GM23338 (cell line): ENCODE measurements around the gene SRSF2. TPM values are rescaled to one million over a fixed set of nuclear protein-coding genes. Genes with fewer than 3 reads are reported as not detected.
A peak's percentile ranks its signal among the peaks of the same experiment; 100 is the strongest.

Source experiments
- ATAC-seq: fragments of 200-7000 bp; cut with Tn5 transposase; 3 replicates; pipeline ENCODE4 v1.9.1; 2020
- DNase-seq: peaks from one replicate; pipeline ENCODE4 v3.0.0-alpha.2; 2015; ENCODE audit warnings: low spot score
- H2AFZ ChIP-seq: fragments of 200-600 bp; sonication (generic); 2 replicates; pipeline ENCODE4 v1.8.0; 2016; ENCODE audit warnings: antibody characterized with exemption, mild to moderate bottlenecking, moderate library complexity
- H3F3A ChIP-seq: fragments of 200-600 bp; sonication (generic); replicated peaks from 2 replicates; pipeline ENCODE4 v1.8.0; 2017; ENCODE audit warnings: antibody characterized with exemption, mixed run types, low read depth
- H3K27ac ChIP-seq: fragments of 200-600 bp; sonication (generic); 2 replicates; pipeline ENCODE4 v1.6.1; 2016; ENCODE audit warnings: low read depth
- H3K27me3 ChIP-seq: fragments of 200-600 bp; sonication (generic); 2 replicates; pipeline ENCODE4 v1.8.0; 2016; ENCODE audit warnings: mild to moderate bottlenecking, mixed run types, moderate library complexity; ENCODE audit not compliant: insufficient read depth
- H3K36me3 ChIP-seq: fragments of 200-600 bp; sonication (generic); 2 replicates; pipeline ENCODE4 v1.8.0; 2016; ENCODE audit warnings: mild to moderate bottlenecking; ENCODE audit not compliant: insufficient read depth
- H3K4me1 ChIP-seq: fragments of 200-600 bp; sonication (generic); 2 replicates; pipeline ENCODE4 v1.8.0; 2016; ENCODE audit warnings: mild to moderate bottlenecking, moderate library complexity; ENCODE audit not compliant: insufficient read depth
- H3K4me2 ChIP-seq: fragments of 200-600 bp; sonication (generic); 2 replicates; pipeline ENCODE4 v1.7.1; 2017; ENCODE audit warnings: mixed run types
- H3K4me3 ChIP-seq: fragments of 200-600 bp; sonication (generic); 2 replicates; pipeline ENCODE4 v1.6.1; 2016; ENCODE audit warnings: mixed run types
- H3K79me2 ChIP-seq: fragments of 200-600 bp; sonication (generic); replicated peaks from 2 replicates; pipeline ENCODE4 v1.8.0; 2017; ENCODE audit warnings: mild to moderate bottlenecking; ENCODE audit not compliant: insufficient read depth
- H3K9me2 ChIP-seq: fragments of 200-600 bp; sonication (generic); 2 replicates; pipeline ENCODE4 v1.8.0; 2017; ENCODE audit not compliant: insufficient read depth
- H4K20me1 ChIP-seq: fragments of 200-600 bp; sonication (generic); replicated peaks from 2 replicates; pipeline ENCODE4 v1.8.0; 2017; ENCODE audit warnings: mild to moderate bottlenecking; ENCODE audit not compliant: insufficient read depth
- H3K27ac Mint-ChIP-seq: 2 replicates; pipeline ENCODE4 v1.8.0; 2020; ENCODE audit warnings: inconsistent platforms, mild to moderate bottlenecking, moderate library complexity, mixed read lengths
- H3K27me3 Mint-ChIP-seq: 3 replicates; pipeline ENCODE4 v1.8.0; 2022; ENCODE audit warnings: low read depth, mild to moderate bottlenecking, moderate library complexity, mixed read lengths, inconsistent platforms; ENCODE audit not compliant: insufficient read depth, poor library complexity
- H3K36me3 Mint-ChIP-seq: 3 replicates; pipeline ENCODE4 v1.8.0; 2021; ENCODE audit warnings: low read depth, mild to moderate bottlenecking, inconsistent platforms, moderate library complexity, mixed read lengths
- H3K4me1 Mint-ChIP-seq: 3 replicates; pipeline ENCODE4 v1.8.0; 2020; ENCODE audit warnings: mild to moderate bottlenecking, inconsistent platforms, mixed read lengths
- H3K4me3 Mint-ChIP-seq: 3 replicates; pipeline ENCODE4 v1.8.0; 2021; ENCODE audit warnings: moderate library complexity, mild to moderate bottlenecking, inconsistent platforms, mixed read lengths
- H3K9me3 Mint-ChIP-seq: 3 replicates; pipeline ENCODE4 v1.8.0; 2020; ENCODE audit warnings: moderate library complexity, mild to moderate bottlenecking, inconsistent platforms, mixed read lengths
- CREB1 ChIP-seq: fragments of 250-450 bp; sonication (Bioruptor Pico); IDR thresholded peaks from 2 replicates; pipeline ENCODE4 v1.5.0; 2020; ENCODE audit warnings: low read depth, mild to moderate bottlenecking, moderate library complexity
- EZH2 ChIP-seq: fragments of 200-600 bp; sonication (generic); IDR thresholded peaks from one replicate; pipeline ENCODE4 v1.8.0; 2017; ENCODE audit warnings: antibody characterized with exemption, mild to moderate bottlenecking, low read depth; ENCODE audit not compliant: unreplicated experiment
- EZH2phosphoT487 ChIP-seq: fragments of 200-600 bp; sonication (generic); IDR thresholded peaks from one replicate; pipeline ENCODE4 v1.8.1; 2018; ENCODE audit warnings: antibody characterized with exemption; ENCODE audit not compliant: unreplicated experiment
- JUNB ChIP-seq: IDR thresholded peaks from one replicate; pipeline ENCODE4 v1.6.1; 2016; ENCODE audit warnings: antibody characterized with exemption; ENCODE audit not compliant: unreplicated experiment
- NANOG ChIP-seq: IDR thresholded peaks from 2 replicates; pipeline ENCODE4 v1.6.1; 2016; ENCODE audit warnings: antibody characterized with exemption, borderline replicate concordance
- POLR2AphosphoS5 ChIP-seq: IDR thresholded peaks from 2 replicates; pipeline ENCODE4 v1.6.1; 2016; ENCODE audit warnings: antibody characterized with exemption, low read depth
- STAT1 ChIP-seq: IDR thresholded peaks from one replicate; pipeline ENCODE4 v1.6.1; 2016; ENCODE audit warnings: antibody characterized with exemption; ENCODE audit not compliant: unreplicated experiment
- ZNF114 ChIP-seq: fragments of 250-450 bp; sonication (Bioruptor Pico); IDR thresholded peaks from 2 replicates; pipeline ENCODE4 v1.5.0; 2020; ENCODE audit warnings: mild to moderate bottlenecking, moderate library complexity
- ZNF331 ChIP-seq: fragments of 250-450 bp; sonication (Bioruptor Pico); IDR thresholded peaks from 2 replicates; pipeline ENCODE4 v1.5.0; 2020; ENCODE audit warnings: low read depth, mild to moderate bottlenecking, moderate library complexity
- polyA plus RNA-seq: library from polyadenylated mRNA; unstranded; fragments of >200 nt; fragmentation: Nextera tagmentation; extraction: Ambion mirVana; gene quantifications from 2 replicates; pipeline ENCODE4 v1.2.1, GENCODE V29; 2016
- total RNA-seq: library from RNA; depleted of rRNA; stranded (reverse); fragments of >200 nt; shearing (Covaris generic); gene quantifications from 2 replicates; pipeline ENCODE4 v1.2.3, GENCODE V29; 2014
- TF ChIP-seq, protein P1 (sequence below): IDR thresholded peaks from one replicate; pipeline ENCODE4 v1.6.1; 2018; ENCODE audit warnings: antibody characterized with exemption; ENCODE audit not compliant: unreplicated experiment
- TF ChIP-seq, protein P2 (sequence below), 2 experiments: fragments of 200-600 bp in 1 of 2; sonication (generic) in 1 of 2; conservative IDR thresholded peaks; 2 replicates each; pipeline versions ENCODE4 v1.5.1 to v1.6.1; 2016 to 2017; ENCODE audit warnings: antibody characterized with exemption in 2 of 2, low read depth in 2 of 2, mild to moderate bottlenecking in 2 of 2, moderate library complexity in 1 of 2
- TF ChIP-seq, protein P3 (sequence below): IDR thresholded peaks from 2 replicates; pipeline ENCODE4 v1.6.1; 2016; ENCODE audit warnings: antibody characterized with exemption

SRSF2 gene
- total and polyA plus RNA-seq, 2 experiments from 2014 or later, result 317 to 547 TPM

DNA sequence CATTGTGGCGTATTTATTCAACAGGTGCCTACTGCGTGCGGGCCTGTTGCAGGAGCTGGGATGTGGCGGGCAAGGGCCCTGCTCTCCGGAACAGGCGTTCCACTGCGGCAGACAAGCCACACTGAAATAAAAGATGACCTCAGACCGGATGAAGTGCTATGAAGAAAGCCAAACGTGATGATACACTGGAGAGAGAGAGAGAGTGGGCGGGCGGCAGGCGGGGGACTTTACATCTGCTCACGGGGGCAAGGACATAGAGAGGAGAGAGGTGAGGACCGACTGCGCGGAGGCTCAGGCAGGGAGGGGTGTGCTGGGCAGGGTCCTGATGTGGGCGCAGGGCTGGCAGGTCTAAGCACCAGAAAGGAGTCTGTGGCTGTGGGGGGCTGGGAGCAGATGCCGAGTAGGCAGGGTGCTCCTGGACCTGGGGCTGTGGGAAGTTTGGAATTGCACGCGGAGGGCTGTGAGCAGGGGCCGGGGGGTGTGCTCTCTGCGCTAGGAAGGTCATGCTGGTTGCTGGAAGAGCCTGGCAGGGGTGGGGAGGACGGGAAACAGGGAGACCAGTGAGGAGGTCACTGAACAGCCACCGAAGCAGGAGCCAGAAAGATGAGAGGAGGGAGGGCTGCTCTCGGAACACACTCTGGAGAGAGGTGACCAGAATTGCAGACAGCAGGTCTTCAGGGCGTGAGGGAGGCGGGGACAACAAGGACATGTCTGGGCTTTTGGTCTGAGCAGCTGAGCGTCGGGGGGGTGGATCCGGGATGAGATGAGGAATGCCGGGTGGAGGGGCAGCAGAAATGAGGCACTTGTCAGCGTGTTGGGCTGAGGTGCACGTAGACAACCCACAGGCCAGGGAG, 36.3 kb downstream of the SRSF2 start (continued):
- TF ChIP-seq CREB1, result no peak
- TF ChIP-seq, protein P1, sequence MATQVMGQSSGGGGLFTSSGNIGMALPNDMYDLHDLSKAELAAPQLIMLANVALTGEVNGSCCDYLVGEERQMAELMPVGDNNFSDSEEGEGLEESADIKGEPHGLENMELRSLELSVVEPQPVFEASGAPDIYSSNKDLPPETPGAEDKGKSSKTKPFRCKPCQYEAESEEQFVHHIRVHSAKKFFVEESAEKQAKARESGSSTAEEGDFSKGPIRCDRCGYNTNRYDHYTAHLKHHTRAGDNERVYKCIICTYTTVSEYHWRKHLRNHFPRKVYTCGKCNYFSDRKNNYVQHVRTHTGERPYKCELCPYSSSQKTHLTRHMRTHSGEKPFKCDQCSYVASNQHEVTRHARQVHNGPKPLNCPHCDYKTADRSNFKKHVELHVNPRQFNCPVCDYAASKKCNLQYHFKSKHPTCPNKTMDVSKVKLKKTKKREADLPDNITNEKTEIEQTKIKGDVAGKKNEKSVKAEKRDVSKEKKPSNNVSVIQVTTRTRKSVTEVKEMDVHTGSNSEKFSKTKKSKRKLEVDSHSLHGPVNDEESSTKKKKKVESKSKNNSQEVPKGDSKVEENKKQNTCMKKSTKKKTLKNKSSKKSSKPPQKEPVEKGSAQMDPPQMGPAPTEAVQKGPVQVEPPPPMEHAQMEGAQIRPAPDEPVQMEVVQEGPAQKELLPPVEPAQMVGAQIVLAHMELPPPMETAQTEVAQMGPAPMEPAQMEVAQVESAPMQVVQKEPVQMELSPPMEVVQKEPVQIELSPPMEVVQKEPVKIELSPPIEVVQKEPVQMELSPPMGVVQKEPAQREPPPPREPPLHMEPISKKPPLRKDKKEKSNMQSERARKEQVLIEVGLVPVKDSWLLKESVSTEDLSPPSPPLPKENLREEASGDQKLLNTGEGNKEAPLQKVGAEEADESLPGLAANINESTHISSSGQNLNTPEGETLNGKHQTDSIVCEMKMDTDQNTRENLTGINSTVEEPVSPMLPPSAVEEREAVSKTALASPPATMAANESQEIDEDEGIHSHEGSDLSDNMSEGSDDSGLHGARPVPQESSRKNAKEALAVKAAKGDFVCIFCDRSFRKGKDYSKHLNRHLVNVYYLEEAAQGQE, result no peak
- TF ChIP-seq, protein P2, sequence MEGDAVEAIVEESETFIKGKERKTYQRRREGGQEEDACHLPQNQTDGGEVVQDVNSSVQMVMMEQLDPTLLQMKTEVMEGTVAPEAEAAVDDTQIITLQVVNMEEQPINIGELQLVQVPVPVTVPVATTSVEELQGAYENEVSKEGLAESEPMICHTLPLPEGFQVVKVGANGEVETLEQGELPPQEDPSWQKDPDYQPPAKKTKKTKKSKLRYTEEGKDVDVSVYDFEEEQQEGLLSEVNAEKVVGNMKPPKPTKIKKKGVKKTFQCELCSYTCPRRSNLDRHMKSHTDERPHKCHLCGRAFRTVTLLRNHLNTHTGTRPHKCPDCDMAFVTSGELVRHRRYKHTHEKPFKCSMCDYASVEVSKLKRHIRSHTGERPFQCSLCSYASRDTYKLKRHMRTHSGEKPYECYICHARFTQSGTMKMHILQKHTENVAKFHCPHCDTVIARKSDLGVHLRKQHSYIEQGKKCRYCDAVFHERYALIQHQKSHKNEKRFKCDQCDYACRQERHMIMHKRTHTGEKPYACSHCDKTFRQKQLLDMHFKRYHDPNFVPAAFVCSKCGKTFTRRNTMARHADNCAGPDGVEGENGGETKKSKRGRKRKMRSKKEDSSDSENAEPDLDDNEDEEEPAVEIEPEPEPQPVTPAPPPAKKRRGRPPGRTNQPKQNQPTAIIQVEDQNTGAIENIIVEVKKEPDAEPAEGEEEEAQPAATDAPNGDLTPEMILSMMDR (conservative IDR thresholded peaks at IDR 0.05; ENCODE audit: low read depth in 2 of 2), result no peak
- no peak for TF ChIP-seq STAT1
- TF ChIP-seq EZH2, result no peak
- no peak for TF ChIP-seq NANOG
- TF ChIP-seq ZNF331 (CRISPR knock-in tag), result no peak

DNA sequence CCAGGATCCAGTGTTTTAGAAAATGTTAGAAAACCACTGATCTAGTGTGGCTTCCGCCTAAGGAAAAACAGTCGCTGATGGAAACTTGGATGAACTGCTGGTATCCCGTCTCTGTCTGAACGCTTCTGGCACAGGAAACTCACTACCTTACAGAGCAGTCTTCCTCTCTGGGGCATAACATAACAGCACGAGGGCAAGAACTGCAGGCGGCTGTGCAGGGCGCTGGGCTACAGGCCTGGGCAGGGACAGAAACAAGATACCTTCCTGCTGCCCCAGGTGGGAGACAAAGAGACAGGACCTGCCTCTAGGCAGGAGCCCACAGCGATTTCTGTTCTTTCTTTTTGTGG, 36.9 kb downstream of the SRSF2 start:
- H3K4me3 Mint-ChIP-seq, result no peak overlapping the region
- peak overlapping the region; percentile 36 for H3K27ac Mint-ChIP-seq
- peaks cover 35% of the 10 kb centered on the region for H3K4me1 ChIP-seq
- no peak overlapping the region for H2AFZ ChIP-seq
- DNase-seq (no peak), ATAC-seq (peak; percentile 20)
- H3K36me3 Mint-ChIP-seq, result no peaks in the 10 kb centered on the region
- no peaks in the 10 kb centered on the region; the same call in 2 of the 3 replicates for H3K9me3 Mint-ChIP-seq
- peaks cover 41% of the 10 kb centered on the region for H3K4me1 Mint-ChIP-seq
- no peaks in the 10 kb centered on the region for H3F3A ChIP-seq
- H3K27me3 ChIP-seq, result no peaks in the 10 kb centered on the region
- no peaks in the 10 kb centered on the region; the same call in 1 of the 2 replicates for H4K20me1 ChIP-seq
- no peak overlapping the region for H3K4me3 ChIP-seq
- H3K27me3 Mint-ChIP-seq, result peaks cover 14% of the 10 kb centered on the region
- peak overlapping the region; percentile 66; the same call in 1 of the 2 replicates for H3K27ac ChIP-seq
- no peaks in the 10 kb centered on the region for H3K36me3 ChIP-seq
- H3K9me2 ChIP-seq, result no peaks in the 10 kb centered on the region
- H3K4me2 ChIP-seq, result peak overlapping the region; percentile 63
- H3K79me2 ChIP-seq, result peaks cover 15% of the 10 kb centered on the region
- TF ChIP-seq CREB1 (no peak), JUNB (no peak), EZH2phosphoT487 (no peak), EZH2 (no peak), NANOG (no peak), POLR2AphosphoS5 (no peak), STAT1 (no peak), ZNF114 (CRISPR knock-in tag) (no peak)
- TF ChIP-seq, protein P3, sequence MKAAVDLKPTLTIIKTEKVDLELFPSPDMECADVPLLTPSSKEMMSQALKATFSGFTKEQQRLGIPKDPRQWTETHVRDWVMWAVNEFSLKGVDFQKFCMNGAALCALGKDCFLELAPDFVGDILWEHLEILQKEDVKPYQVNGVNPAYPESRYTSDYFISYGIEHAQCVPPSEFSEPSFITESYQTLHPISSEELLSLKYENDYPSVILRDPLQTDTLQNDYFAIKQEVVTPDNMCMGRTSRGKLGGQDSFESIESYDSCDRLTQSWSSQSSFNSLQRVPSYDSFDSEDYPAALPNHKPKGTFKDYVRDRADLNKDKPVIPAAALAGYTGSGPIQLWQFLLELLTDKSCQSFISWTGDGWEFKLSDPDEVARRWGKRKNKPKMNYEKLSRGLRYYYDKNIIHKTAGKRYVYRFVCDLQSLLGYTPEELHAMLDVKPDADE, result no peak
